GM18499 (cell line): ENCODE measurements around the gene NANOS2.
"Not testable (repeated sequence)": the region's sequence is repeated elsewhere in the genome, so short reads cannot be mapped to it uniquely, and the experiment has no call there.

Experiments
- ATAC-seq: cut with Tn5 transposase; IDR thresholded peaks from one replicate; pipeline ENCODE4 v1.9.1; 2021; ENCODE audit warnings: moderate number of reproducible peaks; ENCODE audit not compliant: insufficient read depth, unreplicated experiment

NANOS2 gene

GRCh38 chr19:45897261-45897812 is 17.2 kb downstream of the NANOS2 start:
- ATAC-seq, result no peak

GRCh38 chr19:45895983-45896599 is 18.5 kb downstream of the NANOS2 start:
- not testable (repeated sequence) for ATAC-seq

- no peak for ATAC-seq
Measured at GRCh38 chr19:45895519-45895972, 19.0 kb downstream of the NANOS2 start.

GRCh38 chr19:45890877-45891276 is 23.7 kb downstream of the NANOS2 start:
- ATAC-seq, result no peak

GRCh38 chr19:45889210-45889885 is 25.2 kb downstream of the NANOS2 start:
- ATAC-seq, result no peak

GRCh38 chr19:45887200-45887710 is 27.3 kb downstream of the NANOS2 start:
- ATAC-seq, result no peak

- ATAC-seq, result no peak
Measured at GRCh38 chr19:45886427-45887199, 28.0 kb downstream of the NANOS2 start.

- no peak for ATAC-seq
Measured at GRCh38 chr19:45885556-45886426, 28.8 kb downstream of the NANOS2 start, which contains the start of gene IRF2BP1. Gene IRF2BP1 (minus strand): TSS chr19:45886141. CDS start chr19:45885774, 367 bp downstream.

GRCh38 chr19:45884682-45885555 is 29.7 kb downstream of the NANOS2 start:
- ATAC-seq, result no peak

GRCh38 chr19:45883881-45884681 is 30.5 kb downstream of the NANOS2 start:
- ATAC-seq, result no peak

GRCh38 chr19:45883586-45883880 is 31.0 kb downstream of the NANOS2 start:
- no peak for ATAC-seq

- no peak for ATAC-seq
Measured at GRCh38 chr19:45882652-45883585, 31.7 kb downstream of the NANOS2 start.

- ATAC-seq, result no peak
Measured at GRCh38 chr19:45881909-45882528, 32.6 kb downstream of the NANOS2 start.

GRCh38 chr19:45881082-45881908 is 33.3 kb downstream of the NANOS2 start:
- no peak for ATAC-seq

- no peak for ATAC-seq
Measured at GRCh38 chr19:45879971-45880370, 34.6 kb downstream of the NANOS2 start.

- ATAC-seq, result no peak
Measured at GRCh38 chr19:45879055-45879454, 35.5 kb downstream of the NANOS2 start.
